Measurements from ENCODE around the gene YPEL5. TPM values are rescaled to one million over a fixed set of nuclear protein-coding genes. Genes with fewer than 3 reads are reported as not detected.

The YPEL5 gene
- total and polyA plus RNA-seq, 2 donors from 2014 or later: 102 to 109 TPM

DNA sequence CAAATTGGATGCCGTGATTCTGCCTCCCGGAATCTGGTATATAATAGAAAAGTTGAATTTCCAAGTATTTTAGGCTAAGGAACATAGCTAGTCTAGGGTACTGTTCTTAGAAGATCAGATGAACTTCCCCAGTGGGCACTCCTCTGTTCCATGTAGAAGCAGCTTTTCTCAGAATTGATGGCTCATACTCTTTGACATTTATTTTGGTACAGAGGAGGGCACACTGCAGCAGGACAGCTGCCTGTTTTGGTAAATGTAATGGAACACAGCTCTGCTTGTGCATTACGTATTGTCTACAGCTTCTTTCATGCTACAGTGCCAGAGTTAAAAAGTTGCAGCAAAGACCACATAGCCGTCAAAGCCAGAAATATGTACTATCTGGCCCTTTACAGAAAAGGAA, 10.8 kb downstream of the YPEL5 start:
- H3K9ac ChIP-seq (ENCODE audit: low read length in 3 of 3): no peak overlapping the region
- no peaks in the 10 kb centered on the region for H3K27me3 ChIP-seq (ENCODE audit: control insufficient read depth, insufficient read depth, low read length)
- FAIRE-seq: no peak
- H3K4me3 ChIP-seq (ENCODE audit: low read length in 3 of 3): no peak overlapping the region
- H3K36me3 ChIP-seq (ENCODE audit: control insufficient read depth in 2 of 3, insufficient read depth in 3 of 3, low read length in 3 of 3): peaks cover 7 to 34% (median 31%) of the 10 kb centered on the region in 3 donors
- no peaks in the 10 kb centered on the region for H3K9me3 ChIP-seq (ENCODE audit: control insufficient read depth in 2 of 3, insufficient read depth in 1 of 3, low read length in 3 of 3)
- no peak for TF ChIP-seq CTCF (IDR thresholded peaks at IDR 0.05; ENCODE audit: borderline replicate concordance, extremely low read depth, insufficient read depth)
- H3K4me1 ChIP-seq (ENCODE audit: control insufficient read depth in 2 of 3, insufficient read depth in 2 of 3, low read depth in 1 of 3, low read length in 3 of 3): peaks cover 0 to 22% (median 5%) of the 10 kb centered on the region in 3 donors
- DNase-seq: no peak
- H3K27ac ChIP-seq (ENCODE audit: low read depth in 2 of 2, low read length in 2 of 2): no peak overlapping the region
- intact Hi-C loops (cut with DNase I): no loop called here

GRCh38 chr2:30159766-30160165, 13.0 kb downstream of the YPEL5 start:
- peaks cover 0 to 14% (median 5%) of the 10 kb centered on the region in 3 donors for H3K4me1 ChIP-seq (ENCODE audit: control insufficient read depth in 2 of 3, insufficient read depth in 2 of 3, low read depth in 1 of 3, low read length in 3 of 3)
- TF ChIP-seq CTCF (IDR thresholded peaks at IDR 0.05; ENCODE audit: borderline replicate concordance, extremely low read depth, insufficient read depth): no peak
- no peaks in the 10 kb centered on the region for H3K9me3 ChIP-seq (ENCODE audit: control insufficient read depth in 2 of 3, insufficient read depth in 1 of 3, low read length in 3 of 3)
- FAIRE-seq (no peak), DNase-seq (no peak)
- intact Hi-C loops (cut with DNase I): loop anchor here (10.0 kb wide), 1 partner anchor 545 kb away; no protein-coding TSS in a partner anchor
- no peak overlapping the region for H3K4me3 ChIP-seq (ENCODE audit: low read length in 3 of 3)
- no peak overlapping the region for H3K27ac ChIP-seq (ENCODE audit: low read depth in 2 of 2, low read length in 2 of 2)
- no peak overlapping the region for H3K9ac ChIP-seq (ENCODE audit: low read length in 3 of 3)
- H3K27me3 ChIP-seq (ENCODE audit: control insufficient read depth, insufficient read depth, low read length): no peaks in the 10 kb centered on the region
- peaks cover 7 to 34% (median 31%) of the 10 kb centered on the region in 3 donors for H3K36me3 ChIP-seq (ENCODE audit: control insufficient read depth in 2 of 3, insufficient read depth in 3 of 3, low read length in 3 of 3)

GRCh38 chr2:30161929-30162706, 15.3 kb downstream of the YPEL5 start:
- Histone ChIP-seq H3K4me3 (ENCODE audit: low read length in 3 of 3) (no peak overlapping the region), H3K27me3 (ENCODE audit: control insufficient read depth, insufficient read depth, low read length) (no peaks in the 10 kb centered on the region), H3K9me3 (ENCODE audit: control insufficient read depth in 2 of 3, insufficient read depth in 1 of 3, low read length in 3 of 3) (no peaks in the 10 kb centered on the region), H3K27ac (ENCODE audit: low read depth in 2 of 2, low read length in 2 of 2) (no peak overlapping the region), H3K9ac (ENCODE audit: low read length in 3 of 3) (no peak overlapping the region), H3K36me3 (ENCODE audit: control insufficient read depth in 2 of 3, insufficient read depth in 3 of 3, low read length in 3 of 3) (peaks cover 3 to 27% (median 26%) of the 10 kb centered on the region in 3 donors), H3K4me1 (ENCODE audit: control insufficient read depth in 2 of 3, insufficient read depth in 2 of 3, low read depth in 1 of 3, low read length in 3 of 3) (peaks cover 0 to 4% (median 0%) of the 10 kb centered on the region in 3 donors)
- FAIRE-seq: no peak
- no peak for DNase-seq
- TF ChIP-seq CTCF (IDR thresholded peaks at IDR 0.05; ENCODE audit: borderline replicate concordance, extremely low read depth, insufficient read depth): no peak
- intact Hi-C loops (cut with DNase I): loop anchor here (10.0 kb wide), 1 partner anchor 543 kb away; no protein-coding TSS in a partner anchor

Measured in kidney (tissue), 14 donors.